RWPE1 (cell line): ENCODE results near the gene PTPRK.

Source experiments
- CTCF ChIA-PET: fragments of 350-600 bp; sonication (Branson Sonifier 250); formaldehyde crosslinking; extraction: SDS; loops from one replicate; lab custom pipeline; 2021; lab: Yijun Ruan, JAX
- POLR2A ChIA-PET: fragments of 400-600 bp; formaldehyde crosslinking; extraction: SDS; loops from one replicate; lab custom pipeline; 2020; ENCODE audit warnings: antibody characterized with exemption; ENCODE audit not compliant: low non-redundant PET; lab: Yijun Ruan, JAX
- DNase-seq: peaks from one replicate; pipeline ENCODE4 v3.0.0; 2012; ENCODE audit warnings: low spot score
- H3K27ac ChIP-seq: fragments of 450-650 bp; 2 replicates; pipeline ENCODE4 v1.5.1; 2017
- CTCF ChIP-seq: fragments of 450-650 bp; conservative IDR thresholded peaks from 2 replicates; pipeline ENCODE4 v1.5.1; 2017; ENCODE audit warnings: low read depth, mild to moderate bottlenecking

Gene PTPRK

DNA sequence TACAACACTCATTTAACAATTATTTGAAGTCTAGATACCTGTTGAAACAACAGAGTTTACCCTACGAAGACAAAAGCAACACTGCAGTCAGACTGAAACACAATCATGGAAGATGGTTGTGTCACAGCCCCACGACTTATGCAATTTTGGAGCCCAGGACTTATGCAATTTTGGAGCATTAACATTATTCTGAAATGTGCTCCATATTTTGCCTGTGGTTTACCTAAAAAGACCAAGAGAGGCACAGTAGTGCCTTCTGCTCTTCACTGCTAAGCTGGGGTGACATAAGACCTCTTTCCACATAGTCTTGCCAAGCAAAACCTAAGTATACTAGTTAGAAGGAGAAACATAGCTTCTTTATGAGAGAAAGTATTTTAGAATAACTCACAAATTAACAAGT lies 216.5 kb downstream of the PTPRK start:
- no peak for TF ChIP-seq CTCF
- no peak for DNase-seq
- CTCF ChIA-PET: no interaction called here
- H3K27ac ChIP-seq: no peak overlapping the region
- POLR2A ChIA-PET: no interaction called here

DNA sequence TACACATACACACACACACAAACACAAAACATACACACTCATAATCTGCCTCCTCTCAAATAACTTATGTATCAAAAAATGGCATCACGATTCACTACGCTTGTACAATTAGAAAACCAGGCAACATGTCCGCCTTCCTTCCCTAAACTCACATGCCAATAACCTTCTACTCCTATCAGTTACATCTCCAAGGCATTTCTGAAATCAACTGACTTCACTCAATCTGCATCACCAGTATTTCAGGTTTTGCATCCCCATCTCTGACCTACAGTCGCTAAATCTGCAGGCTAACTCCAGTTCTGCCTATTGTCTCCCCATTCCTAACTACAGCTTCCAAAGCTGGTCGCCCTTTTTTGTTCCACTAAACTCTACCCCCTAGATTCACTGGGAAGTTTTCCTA lies 217.5 kb downstream of the PTPRK start:
- no peak overlapping the region for H3K27ac ChIP-seq
- CTCF ChIA-PET: no interaction called here
- POLR2A ChIA-PET: no interaction called here
- DNase-seq: no peak
- TF ChIP-seq CTCF: no peak

GRCh38 chr6:128295670-128296069 lies 224.7 kb downstream of the PTPRK start:
- no peak for TF ChIP-seq CTCF
- CTCF ChIA-PET: no interaction called here
- POLR2A ChIA-PET: no interaction called here
- no peak overlapping the region for H3K27ac ChIP-seq
- DNase-seq: no peak

DNA sequence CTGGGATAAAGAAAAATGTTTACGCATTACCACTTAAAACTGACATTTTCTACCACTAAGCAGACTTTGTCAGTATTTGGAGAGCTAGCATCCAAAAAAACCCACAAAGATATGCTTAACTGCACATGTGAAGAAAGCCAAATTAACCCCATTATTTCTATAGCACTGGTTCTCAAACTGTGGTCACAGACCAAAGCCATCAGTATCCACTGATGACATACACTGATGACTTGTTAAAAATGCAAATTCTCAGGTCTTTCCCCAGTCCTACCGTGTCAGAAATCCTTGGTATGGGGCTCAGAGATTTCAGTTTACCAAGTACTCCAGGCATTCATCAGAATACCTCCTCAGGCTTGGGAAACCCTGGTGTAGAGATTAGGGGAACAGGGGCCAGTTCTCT lies 230.2 kb downstream of the PTPRK start:
- H3K27ac ChIP-seq: no peak overlapping the region
- POLR2A ChIA-PET: no interaction called here
- CTCF ChIA-PET: no interaction called here
- no peak for TF ChIP-seq CTCF
- DNase-seq: no peak

GRCh38 chr6:128284128-128284527 lies 236.3 kb downstream of the PTPRK start:
- DNase-seq: no peak
- POLR2A ChIA-PET: no interaction called here
- CTCF ChIA-PET: no interaction called here
- no peak overlapping the region for H3K27ac ChIP-seq
- TF ChIP-seq CTCF: no peak

- no peak overlapping the region for H3K27ac ChIP-seq
- DNase-seq: no peak
- ChIA-PET POLR2A (no interaction called here), CTCF (interaction anchor here (0.6 kb wide), 1 partner anchor 255 kb away, joined by 3 read pairs; no protein-coding TSS in a partner anchor)
- TF ChIP-seq CTCF: no peak
Measured at GRCh38 chr6:128282961-128283360, 237.4 kb downstream of the PTPRK start.

DNA sequence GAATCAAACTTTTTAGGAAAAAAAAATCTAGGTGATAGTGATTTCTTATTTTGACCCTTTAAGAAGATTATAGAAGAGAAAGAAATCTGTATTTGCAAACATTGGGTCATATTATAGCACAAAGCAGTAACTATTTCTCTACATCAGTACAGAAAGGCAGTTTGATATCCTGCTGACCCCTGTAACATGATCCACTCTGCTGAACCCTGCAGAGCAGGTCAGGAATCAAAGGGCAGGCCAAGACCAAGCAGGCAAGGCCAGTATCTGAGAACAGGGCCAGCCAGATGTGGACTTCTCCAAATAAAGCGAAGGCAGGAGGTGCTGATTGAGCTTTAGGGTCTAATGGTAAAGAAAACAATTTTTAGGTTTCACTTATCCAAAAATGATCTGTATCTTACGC lies 239.4 kb downstream of the PTPRK start:
- CTCF ChIA-PET: no interaction called here
- DNase-seq: no peak

More for the DNA sequence above, 239.4 kb downstream of the PTPRK start:
- TF ChIP-seq CTCF: no peak
- H3K27ac ChIP-seq: no peak overlapping the region
- POLR2A ChIA-PET: no interaction called here
